Sciatic nerve (tissue), 2 donors: Measurements from ENCODE around the gene NSDHL. TPM values are rescaled to one million over a fixed set of nuclear protein-coding genes. Genes with fewer than 3 reads are reported as not detected.

ENCODE experiments used
- ATAC-seq: fragments of 200-7000 bp; cut with Tn5 transposase; one replicate; pipeline ENCODE4 v1.9.1; 2020; ENCODE audit warnings: mild to moderate bottlenecking, moderate library complexity
- DNase-seq: peaks from one replicate; pipeline ENCODE4 v3.0.0-alpha.2; 2020; ENCODE audit warnings: low spot score
- intact Hi-C: fragments of 100-400 bp; cut with DNase I; formaldehyde crosslinking; loops from one replicate; pipeline ENCODE4 v1.14.2; 2022
- total RNA-seq: library from RNA; stranded (reverse); fragmentation: NEBNext Ultra II Directional; extraction: Animal tissue kit (Norgen Biotek cat#: 25700); gene quantifications from one replicate; pipeline ENCODE4 v1.2.1, GENCODE V29; 2021
- donor health status: DM: no; HTN: no; CAD: no.
- donor health status: DM: no; HTN: no; CAD: no.

NSDHL gene
- total RNA-seq, 1 donor from 2014 or later = 18.0 TPM

DNA sequence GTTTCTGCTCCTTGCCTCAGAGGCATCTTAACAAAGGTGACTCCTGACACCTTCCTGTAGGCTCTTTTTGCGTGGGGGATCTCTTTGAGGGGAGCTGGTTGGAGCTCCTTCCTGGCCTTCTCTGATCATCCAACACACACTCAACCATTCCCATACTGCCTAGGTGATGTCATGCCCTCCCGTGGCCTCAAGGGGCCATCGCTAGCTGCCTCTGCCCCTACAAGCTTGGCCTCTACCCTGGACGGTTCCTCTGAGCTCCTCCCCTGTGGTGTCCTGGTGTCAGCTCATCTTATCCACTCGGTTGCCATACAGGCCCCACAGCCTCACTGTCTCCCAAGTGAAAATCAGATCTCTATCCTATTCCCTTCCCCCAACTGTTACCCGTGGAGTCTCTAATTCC, 53.3 kb downstream of the NSDHL start:
- no peak for ATAC-seq
- no peak for DNase-seq
- intact Hi-C loops = no loop called here

- intact Hi-C loops = no loop called here
- DNase-seq = no peak
- no peak for ATAC-seq
These were observed 55.9 kb downstream of the NSDHL start for GRCh38 chrX:152886716-152887115.

GRCh38 chrX:152892499-152892898, 61.6 kb downstream of the NSDHL start:
- no peak for DNase-seq
- intact Hi-C loops = no loop called here
- no peak for ATAC-seq

DNA sequence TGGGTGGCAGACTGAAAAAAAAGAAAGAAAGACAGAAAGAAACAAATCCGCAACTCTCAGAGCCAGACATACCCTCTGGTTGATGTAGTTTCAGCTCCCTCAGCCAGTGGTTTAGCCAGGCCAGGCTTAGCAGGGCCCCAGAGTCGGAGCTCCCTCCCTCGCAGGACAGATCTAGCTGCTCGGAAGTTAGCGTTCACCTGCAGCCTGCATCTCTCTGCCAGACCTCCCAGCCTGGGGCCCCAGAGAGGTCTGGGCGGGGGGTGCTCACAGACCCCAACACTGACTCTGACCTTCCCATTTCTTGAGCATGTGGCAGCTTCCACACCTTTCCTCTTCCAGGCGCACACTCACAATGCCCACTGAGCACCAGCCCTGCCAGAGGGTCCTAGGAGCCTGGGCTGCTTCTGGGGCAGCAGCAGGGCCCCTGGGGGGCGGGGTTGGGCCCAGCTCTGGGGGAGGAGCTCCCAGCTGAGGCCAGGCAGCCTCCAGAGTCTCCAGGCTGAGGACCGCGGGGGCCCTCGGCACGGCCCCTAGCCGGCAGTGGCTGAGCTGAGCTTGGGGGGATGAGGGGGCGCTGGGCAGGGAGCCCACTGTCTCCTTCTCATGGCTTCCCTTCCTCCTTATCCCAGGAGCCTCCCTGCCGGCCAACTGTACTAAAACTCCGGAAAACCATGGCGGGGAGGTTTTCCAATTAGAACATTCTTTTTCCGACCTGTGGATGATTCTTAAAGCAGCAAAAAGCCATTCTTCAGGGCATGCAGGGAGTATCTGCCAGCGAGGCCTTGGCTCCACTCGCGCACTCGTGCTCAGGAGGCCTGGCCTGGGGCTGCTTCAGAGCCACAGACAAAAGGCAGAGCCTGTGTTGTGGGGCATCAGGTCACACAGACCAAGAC, 62.4 kb downstream of the NSDHL start:
- DNase-seq (no peak), ATAC-seq (no peak)
- intact Hi-C loops = no loop called here

DNA sequence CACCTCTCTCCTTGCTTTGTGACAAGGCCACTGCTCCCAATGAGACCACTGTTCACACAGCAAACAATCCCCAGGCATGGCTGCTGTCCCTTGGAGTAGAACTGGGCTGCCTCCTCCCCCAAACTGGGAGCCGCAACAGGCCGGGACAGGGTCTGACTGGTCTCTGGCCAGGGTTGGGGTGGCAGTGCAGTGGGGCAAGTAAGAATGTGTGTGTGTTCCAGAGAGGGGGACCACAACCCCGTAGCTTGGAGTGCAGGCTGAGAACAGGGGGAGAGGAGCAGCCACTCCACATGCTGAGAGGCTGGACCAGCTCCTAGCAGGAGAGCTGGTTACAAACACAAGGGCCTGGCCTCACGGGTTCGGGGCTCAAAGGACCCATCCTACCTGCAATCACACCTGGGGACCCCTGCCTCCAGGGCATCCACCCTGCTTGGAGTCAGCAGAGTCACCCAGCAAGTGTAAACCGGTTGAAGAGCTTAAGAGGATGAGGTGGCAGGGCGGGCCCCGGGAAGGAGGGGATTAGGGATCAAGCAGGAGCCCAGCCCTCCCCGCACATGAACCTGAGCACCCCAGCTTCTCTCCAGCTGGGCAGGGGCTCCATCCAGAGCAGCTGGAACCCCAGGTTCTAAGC, 63.2 kb downstream of the NSDHL start:
- no peak for DNase-seq

GRCh38 chrX:152895121-152895520, 64.3 kb downstream of the NSDHL start:
- intact Hi-C loops = no loop called here
- ATAC-seq (no peak), DNase-seq (no peak)

More for the DNA sequence above, 63.2 kb downstream of the NSDHL start:
- intact Hi-C loops = no loop called here
- ATAC-seq = no peak

- intact Hi-C loops = no loop called here
- ATAC-seq = no peak
These were observed 65.0 kb downstream of the NSDHL start for GRCh38 chrX:152895724-152896420.

DNA sequence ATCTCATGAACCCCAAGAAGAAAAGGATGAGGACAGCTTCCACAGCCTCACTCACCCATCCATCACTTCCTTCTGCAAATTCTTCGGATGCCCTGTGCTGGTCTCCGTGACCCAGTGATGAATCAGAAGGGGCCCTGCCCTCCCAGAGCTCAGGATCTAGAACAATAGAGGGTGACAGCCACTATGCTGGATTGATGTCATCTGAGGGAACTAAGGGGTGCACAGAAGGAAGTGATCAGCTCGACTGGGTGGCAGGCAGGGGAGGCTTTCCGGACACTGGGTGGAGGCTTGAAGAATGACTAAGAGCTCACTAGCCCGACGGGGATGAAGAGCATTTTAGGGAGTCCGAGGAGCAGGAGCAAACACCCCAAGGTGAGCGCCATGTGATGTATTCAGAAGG, 65.6 kb downstream of the NSDHL start:
- ATAC-seq = no peak
- intact Hi-C loops = no loop called here
- no peak for DNase-seq

More at GRCh38 chrX:152895724-152896420, 65.0 kb downstream of the NSDHL start:
- no peak for DNase-seq

DNA sequence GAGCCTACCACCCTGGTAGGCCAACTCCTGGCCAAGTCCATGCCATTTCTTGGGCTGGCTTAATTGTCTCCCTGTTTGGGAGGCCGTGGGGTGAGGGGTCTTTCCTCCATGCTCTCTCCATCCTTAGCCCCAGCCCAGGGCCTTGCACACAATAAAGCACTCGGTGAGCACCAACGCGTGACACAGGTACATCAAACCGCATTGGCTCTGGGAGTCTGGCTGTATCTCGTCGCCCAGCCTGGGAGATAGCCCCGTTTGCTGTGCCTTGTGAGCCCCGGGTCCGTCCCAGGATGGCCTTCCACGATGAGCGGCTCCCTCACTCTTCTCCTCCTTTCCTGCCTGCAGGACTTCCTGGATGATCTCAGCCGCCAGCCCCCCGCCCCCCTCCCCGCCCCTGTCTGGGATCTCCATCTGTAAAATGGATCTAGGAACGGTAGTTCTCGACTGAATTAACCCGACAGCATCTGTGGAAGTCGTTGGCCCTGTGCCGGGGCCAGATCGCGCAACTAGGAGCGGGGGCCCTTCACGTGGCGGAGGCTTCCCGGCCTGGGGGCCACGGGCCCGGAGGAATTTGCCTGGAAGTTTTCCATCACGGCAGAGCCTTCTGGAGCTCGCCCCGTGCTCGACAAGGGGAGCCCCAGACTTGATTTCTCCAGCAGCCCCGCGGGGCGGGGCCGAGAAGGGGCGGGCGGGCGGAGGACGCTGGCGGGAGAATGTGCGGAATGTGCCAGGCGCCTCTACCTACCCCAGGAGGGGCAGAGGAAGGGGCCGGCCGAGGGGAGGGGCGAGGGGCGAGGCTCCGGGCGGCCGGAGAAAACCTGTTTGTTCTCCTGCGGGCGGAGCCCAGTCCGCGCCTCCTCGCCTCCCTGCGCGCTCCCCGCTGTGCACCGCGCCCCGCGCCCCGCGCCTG, 66.6 kb downstream of the NSDHL start, which contains the start of gene ZNF185:
Gene ZNF185, plus strand, starts transcription at position 846 of the 910 bp plus-strand sequence. CDS start 16,423 bp downstream, outside the sequence.
- intact Hi-C loops = no loop called here
- peak; percentile 59 for ATAC-seq
- no peak for DNase-seq

DNA sequence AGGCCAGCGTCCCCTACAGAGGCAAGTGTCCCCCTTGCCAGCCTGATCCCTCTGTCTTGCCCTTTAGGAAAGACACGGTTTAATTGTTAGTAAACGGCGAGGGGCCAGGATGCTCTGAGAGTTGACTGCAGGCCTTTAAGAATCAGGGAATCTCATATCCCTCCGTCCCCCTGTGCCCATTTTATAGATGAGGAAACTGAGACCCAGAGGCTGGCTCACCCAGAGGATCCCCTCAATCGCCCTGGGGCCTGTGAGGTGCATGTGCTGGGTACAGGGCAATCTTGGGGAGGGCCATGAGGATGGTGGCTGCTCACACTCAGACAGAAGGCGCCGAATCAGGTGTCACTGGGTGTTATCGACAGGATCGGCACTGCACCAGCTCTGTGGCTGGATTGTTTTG, 67.6 kb downstream of the NSDHL start:
- intact Hi-C loops = no loop called here
- no peak for DNase-seq
- ATAC-seq = no peak

DNA sequence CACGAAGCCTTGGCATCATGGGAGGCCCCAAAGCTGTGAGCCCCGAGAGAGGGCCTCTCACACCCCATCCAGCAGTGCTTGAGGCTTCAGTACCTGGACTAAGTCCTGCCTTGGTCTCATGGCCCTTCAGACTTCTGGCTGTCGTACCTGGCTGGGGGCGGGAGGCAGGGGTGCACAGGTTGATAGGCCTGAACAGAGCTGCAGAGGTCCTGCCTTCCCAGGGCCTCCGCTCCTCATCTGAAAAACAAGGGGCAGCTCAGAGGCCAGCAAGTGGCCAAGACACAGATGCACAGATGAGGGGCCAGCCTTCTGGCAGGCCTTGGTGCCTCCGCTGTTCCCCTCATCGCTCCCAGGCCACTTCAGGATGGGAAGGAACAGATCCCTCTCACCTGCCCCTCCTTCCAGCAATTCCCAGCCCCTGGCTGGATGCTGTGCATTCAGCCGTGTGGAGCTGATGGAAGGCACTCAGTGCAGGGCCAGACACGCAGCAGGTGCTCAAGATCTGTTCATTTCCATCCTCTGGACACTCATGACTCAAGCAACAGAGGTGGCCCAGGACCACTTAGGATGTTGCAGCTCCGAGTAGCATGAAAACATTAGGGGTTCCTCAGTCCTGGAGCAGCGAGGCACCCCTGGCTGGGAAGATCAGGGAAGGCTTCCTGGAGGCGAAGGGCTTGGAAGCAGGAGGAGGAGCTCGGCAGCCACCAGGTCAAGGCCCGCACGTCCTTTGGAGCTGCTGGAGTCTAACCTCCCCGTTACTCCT, 68.4 kb downstream of the NSDHL start:
- no peak for ATAC-seq
- intact Hi-C loops = no loop called here
- no peak for DNase-seq

DNA sequence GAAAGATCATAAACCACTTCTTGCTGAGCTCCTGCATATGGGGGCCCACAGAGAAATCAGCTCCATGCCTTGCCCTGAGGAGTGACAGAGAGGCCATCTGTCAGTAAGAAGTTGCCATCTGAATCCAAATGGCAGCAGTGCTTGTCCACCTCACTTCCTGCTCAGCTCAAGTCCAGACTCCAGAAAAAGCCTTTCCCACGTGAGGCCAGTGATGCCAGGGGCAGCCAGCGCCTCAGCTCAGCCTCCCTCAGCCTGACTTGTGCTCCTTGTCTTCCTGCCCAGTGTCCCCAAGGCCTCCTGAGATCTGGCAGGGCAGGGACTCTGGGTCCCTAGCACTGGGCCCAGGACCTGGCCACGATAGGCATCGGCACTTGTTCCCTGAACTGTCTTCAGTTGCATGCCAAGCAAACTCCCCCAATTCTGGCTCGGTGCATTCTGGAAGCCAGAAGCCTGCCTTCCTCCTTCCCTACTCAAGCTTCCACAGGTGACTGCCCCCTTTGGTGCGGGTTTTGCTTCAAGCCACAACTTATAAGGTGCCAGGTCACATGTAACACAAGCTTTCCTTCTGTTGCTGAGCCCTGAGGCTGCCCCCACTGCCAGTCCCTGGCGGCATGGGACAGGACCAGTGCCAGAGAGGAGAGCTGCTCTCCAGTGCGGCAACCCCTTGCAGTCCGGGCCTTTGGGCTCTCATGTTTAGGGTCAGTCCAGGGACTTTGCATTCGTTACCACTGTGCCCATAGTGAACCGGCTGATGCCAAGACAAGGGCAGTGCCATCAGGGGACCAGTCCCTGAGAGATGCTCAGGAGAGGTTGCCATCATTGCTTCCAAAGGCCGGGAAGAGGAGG, 69.2 kb downstream of the NSDHL start:
- intact Hi-C loops = no loop called here
- ATAC-seq = no peak
- no peak for DNase-seq

DNA sequence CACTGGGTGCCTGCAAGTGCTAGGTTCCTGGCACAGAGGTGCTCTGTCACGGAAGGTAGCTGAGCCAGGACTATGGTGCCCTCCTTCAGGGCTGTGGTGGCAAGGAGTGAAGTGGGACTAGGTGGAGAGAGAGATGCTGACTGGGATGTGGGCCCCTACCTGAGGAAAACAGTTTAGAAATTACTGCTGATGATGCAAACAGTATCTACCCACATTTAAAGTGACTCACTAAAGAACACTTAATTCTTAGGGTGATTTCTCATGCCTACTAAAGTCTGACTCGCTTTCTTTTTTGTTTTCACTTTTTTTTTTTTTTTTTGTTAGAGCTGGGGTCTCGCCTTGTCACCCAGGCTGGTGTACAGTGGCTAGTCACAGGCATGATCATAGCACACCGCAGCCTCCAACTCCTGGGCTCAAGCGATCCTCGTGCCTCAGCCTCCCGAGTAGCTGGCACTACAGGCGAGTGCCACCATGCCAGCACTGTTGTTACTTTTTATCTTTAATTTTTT, 70.1 kb downstream of the NSDHL start:
- intact Hi-C loops = no loop called here
- ATAC-seq (no peak), DNase-seq (no peak)

GRCh38 chrX:152901816-152902501, 71.1 kb downstream of the NSDHL start:
- intact Hi-C loops = no loop called here
- no peak for ATAC-seq
- no peak for DNase-seq

DNA sequence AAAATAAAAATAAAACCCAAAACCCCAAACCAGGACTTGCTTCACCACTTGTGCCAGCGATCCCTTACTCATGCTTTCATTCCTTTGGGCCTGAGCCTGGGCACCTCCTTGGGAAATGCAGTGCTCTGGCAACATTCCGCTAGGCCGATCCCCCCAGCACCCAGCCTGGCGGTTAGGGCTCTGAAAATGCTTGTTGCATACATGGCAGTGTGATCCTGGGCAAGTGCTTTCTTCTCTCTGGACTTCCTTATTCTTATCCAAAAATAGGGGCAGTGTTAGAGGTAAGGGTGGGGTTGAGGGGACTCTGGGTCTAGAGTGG, 71.6 kb downstream of the NSDHL start:
- ATAC-seq (no peak), DNase-seq (no peak)
- intact Hi-C loops = no loop called here

- DNase-seq = no peak
- no peak for ATAC-seq
- intact Hi-C loops = no loop called here
These were observed 72.7 kb downstream of the NSDHL start for GRCh38 chrX:152903589-152903988.
